Fibroblast of the aortic adventitia (primary cell): ENCODE measurements around the gene SERTAD2. TPM values are rescaled to one million over a fixed set of nuclear protein-coding genes. Genes with fewer than 3 reads are reported as not detected.

Experiments
- DNase-seq: peaks from one replicate; pipeline ENCODE4 v3.0.0-alpha.2; 2010; ENCODE audit warnings: low read depth
- H3K4me3 ChIP-seq: 2 replicates; pipeline ENCODE4 v1.5.1; 2011; ENCODE audit warnings: low read depth, mild to moderate bottlenecking, control low read depth, low read length, moderate library complexity
- total RNA-seq: library from RNA; depleted of rRNA; stranded (reverse); fragments of >200 nt; gene quantifications from 2 replicates; pipeline ENCODE4 v1.2.3, GENCODE V29; 2012; ENCODE audit warnings: low replicate concordance
- TF ChIP-seq, protein P1 (sequence below): IDR thresholded peaks from 2 replicates; pipeline ENCODE4 v1.5.1; 2011; ENCODE audit warnings: mild to moderate bottlenecking, low read length, control low read depth, inconsistent platforms; ENCODE audit not compliant: insufficient read depth

The SERTAD2 gene
- total RNA-seq, 1 donor = 34.4 TPM

DNA sequence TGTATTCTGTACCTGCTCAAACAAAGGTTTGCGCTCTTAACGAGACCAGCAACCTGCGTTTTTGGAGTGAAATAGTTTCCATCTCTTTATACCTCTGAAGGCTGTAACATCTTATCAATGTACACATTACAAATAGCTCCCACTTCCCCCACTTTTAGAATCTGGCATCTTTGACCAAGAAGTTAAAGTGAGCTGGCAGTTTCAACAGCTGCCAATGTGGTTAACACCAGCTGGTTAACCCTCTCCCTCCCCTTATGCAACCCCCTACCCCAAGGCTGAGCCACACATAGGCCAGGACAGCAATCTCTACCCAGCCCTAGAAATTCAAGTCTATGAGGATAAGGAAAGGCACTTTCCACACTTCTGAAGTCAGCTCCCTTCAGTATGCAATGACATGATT, 2.2 kb upstream of the SERTAD2 start:
- DNase-seq = no peak
- H3K4me3 ChIP-seq = no peak overlapping the region

DNA sequence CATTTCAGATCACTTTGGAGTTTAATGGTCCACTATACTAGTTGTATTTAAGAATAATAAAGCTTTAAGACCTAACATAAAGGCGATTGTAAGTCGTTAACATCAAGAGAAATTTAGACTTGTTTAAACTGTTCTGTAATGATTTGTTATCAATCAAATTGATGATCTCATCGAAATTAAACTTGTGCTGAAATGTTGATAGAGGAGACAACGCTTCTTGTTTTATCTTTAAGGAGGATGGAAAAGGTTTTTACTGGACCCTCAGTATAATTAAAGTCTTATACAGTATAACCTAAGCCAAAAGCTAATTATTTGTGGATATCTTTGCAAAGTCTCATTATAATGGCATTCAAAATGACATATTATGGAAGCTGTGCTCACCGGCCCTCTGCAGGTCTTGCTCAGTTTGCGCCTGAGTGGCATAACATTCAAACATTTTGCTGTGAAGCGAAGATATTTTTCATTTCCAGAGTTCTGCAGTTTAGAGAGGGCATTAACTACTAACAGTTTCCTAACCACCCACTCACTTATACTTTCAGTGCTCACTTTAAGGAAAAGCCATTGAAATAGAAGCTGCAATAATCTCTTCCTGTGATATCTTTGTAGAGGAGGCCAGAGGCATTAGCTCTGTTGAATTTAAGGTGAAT, 1.4 kb upstream of the SERTAD2 start:
- TF ChIP-seq, protein P1, sequence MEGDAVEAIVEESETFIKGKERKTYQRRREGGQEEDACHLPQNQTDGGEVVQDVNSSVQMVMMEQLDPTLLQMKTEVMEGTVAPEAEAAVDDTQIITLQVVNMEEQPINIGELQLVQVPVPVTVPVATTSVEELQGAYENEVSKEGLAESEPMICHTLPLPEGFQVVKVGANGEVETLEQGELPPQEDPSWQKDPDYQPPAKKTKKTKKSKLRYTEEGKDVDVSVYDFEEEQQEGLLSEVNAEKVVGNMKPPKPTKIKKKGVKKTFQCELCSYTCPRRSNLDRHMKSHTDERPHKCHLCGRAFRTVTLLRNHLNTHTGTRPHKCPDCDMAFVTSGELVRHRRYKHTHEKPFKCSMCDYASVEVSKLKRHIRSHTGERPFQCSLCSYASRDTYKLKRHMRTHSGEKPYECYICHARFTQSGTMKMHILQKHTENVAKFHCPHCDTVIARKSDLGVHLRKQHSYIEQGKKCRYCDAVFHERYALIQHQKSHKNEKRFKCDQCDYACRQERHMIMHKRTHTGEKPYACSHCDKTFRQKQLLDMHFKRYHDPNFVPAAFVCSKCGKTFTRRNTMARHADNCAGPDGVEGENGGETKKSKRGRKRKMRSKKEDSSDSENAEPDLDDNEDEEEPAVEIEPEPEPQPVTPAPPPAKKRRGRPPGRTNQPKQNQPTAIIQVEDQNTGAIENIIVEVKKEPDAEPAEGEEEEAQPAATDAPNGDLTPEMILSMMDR = peak; percentile 47
- DNase-seq = peak; percentile 29
- peak overlapping the region; percentile 76 for H3K4me3 ChIP-seq

More for the DNA sequence above, 2.2 kb upstream of the SERTAD2 start:
- TF ChIP-seq, protein P1 = no peak

DNA sequence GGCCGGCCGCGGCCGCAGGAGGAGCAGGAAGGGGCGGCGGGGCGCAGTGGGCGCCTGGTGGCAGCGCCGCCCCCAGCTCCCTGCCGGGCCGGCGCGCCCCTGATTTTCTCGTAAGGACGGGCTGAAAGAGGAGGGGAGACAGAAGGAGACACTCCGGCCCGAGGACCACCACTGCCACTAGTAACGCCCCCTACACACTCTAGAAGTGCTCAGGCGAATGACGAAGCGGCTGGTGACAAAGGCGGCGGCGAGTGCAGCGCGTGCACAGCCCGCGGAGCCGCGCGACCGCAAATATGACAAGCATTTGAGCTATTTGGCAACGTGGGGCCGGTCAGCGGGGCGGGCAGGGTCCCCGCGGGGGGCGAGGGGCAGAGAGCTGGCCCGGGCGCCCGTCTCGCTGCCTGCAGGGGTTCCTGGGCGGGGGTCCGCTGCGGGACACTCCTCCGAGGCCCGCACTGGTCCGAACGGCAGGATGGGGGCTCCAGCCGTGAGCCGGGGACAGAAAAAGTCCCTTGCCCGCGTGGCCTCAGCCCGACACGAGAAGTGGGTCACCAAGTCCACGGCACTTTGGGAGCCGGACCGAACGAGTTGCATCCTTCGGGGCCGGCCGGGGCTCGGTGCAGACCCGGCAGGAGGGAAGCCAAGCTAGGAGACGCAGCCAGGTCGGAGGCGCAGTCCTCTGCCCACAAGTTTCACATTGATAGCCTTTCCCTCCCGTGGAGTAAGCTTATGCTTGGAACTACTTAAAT, 524 bp upstream of the SERTAD2 start:
- peak overlapping the region; percentile 76 for H3K4me3 ChIP-seq
- TF ChIP-seq, protein P1 = no peak
- DNase-seq = peak; percentile 83

DNA sequence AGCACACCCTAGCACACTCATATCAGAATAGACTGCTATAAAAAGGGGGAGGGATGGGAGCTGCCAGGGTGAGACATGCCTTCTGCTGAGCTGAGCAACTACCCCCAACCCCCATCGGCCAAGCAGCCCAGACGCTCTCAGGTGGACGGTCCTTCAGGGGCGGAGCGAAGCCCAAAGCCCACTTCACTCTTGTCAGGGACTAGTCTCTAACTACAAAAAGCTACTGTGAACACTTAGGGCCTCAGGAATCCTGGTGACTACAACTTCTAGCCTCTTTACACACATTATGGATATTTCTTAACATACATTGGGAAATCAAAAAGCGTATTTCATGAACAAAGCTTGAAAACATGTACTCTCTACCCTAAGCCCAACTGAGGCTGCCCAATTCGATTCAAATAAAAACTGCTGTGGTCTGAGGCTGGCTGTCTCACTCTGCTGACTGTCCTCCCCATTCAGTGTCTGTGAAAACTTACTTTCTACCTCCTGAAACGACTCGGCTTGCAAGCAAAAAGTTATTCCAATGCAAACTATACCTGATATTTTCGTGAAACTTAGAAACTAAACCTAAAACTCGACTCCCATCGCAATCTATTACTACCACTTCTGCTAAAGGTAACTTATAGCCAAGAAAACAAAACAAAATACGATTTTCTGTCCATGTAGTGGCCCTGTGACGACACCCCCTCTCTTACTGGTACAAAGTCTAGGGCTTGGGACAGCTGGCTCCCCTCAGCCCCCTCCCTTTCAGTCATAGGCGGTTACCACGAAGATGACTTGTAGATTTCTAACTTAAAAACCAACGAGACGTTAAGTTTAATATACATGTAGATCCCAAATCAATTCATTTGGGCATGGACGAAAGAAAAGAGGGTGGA, 1.2 kb downstream of the SERTAD2 start:
- peak; percentile 75 for DNase-seq
- peak overlapping the region; percentile 74 for H3K4me3 ChIP-seq
- TF ChIP-seq, protein P1 = no peak

DNA sequence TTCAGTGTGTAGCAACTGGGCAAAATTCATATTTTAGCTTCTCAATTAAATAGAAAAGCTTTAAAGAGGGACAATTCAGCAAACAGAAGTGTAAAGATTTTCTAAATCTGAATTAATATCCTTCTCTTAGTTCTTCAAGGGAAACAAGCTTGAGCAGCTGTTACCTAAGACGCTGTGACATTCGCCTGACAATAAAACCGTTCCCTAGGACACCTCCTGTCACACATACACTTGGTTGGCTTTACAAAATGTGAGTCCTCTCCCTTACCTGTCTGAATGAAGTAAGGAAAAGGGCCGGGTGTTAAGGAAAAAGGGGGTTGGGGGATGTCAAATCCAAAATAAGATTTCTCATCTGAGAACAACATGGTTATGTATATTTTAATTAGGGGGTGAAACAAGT, 2.1 kb downstream of the SERTAD2 start:
- peak overlapping the region; percentile 60 for H3K4me3 ChIP-seq
- TF ChIP-seq, protein P1 = no peak
- DNase-seq = no peak

DNA sequence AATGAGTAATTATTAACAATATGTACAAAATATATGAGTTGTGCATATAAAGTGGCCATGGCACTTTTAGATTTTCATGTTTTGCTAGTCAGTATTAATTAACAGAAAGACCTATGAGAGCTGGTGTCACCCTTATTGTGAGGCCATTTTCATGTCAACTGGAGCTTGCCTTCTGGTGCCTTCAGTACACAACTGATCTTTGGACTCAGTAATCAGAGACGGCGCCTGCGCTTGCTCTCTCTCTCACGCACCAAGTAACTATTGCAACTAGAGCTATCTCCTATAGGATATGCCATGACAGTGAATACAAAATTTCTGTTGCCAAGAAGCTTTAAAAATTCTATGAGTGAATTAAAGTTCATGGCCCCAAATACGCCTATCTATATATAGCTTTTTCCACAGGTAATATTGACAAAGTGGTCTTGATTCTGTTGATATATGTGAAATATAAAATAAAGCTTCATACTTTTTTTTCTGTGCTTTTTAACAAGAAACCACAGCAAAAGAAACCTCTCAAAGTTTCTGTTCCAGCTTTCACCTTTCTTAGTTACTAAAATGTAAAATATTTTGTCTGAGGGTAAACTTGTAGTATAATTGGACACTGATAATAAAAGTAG, 2.9 kb downstream of the SERTAD2 start:
- no peak for DNase-seq
- TF ChIP-seq, protein P1 = no peak
- peak overlapping the region; percentile 60 for H3K4me3 ChIP-seq
